MCF 10A (cell line): ENCODE measurements around the gene OR51E2. TPM values are rescaled to one million over a fixed set of nuclear protein-coding genes. Genes with fewer than 3 reads are reported as not detected.

Experiments
- BruUV-seq: library from RNA; stranded (reverse); fragments of 400-500 nt; replicated peaks from 2 replicates; lab custom pipeline; 2021; lab: Mats Ljungman, UMichigan
- CTCF ChIA-PET: fragments of 300-600 bp; sonication (Branson Sonifier 250); formaldehyde crosslinking; extraction: SDS; loops from one replicate; lab custom pipeline; 2021; ENCODE audit warnings: antibody characterized with exemption, inconsistent platforms; lab: Yijun Ruan, JAX
- POLR2A ChIA-PET: fragments of 300-600, 350-650 bp; sonication (Branson Sonifier 250); formaldehyde crosslinking; extraction: SDS; loops from one replicate; lab custom pipeline; 2020; ENCODE audit warnings: antibody characterized with exemption, inconsistent platforms; lab: Yijun Ruan, JAX
- DNase-seq: peaks from one replicate; pipeline ENCODE4 v3.0.0-alpha.2; 2018; ENCODE audit not compliant: unreplicated experiment
- H3K27ac Mint-ChIP-seq: one replicate; pipeline ENCODE4 v1.8.0; 2022; ENCODE audit warnings: mild to moderate bottlenecking, low read depth, mixed read lengths; ENCODE audit not compliant: unreplicated experiment
- H3K27me3 Mint-ChIP-seq: one replicate; pipeline ENCODE4 v1.8.0; 2022; ENCODE audit warnings: mixed read lengths; ENCODE audit not compliant: insufficient read depth, unreplicated experiment
- H3K36me3 Mint-ChIP-seq: one replicate; pipeline ENCODE4 v1.8.0; 2022; ENCODE audit warnings: mild to moderate bottlenecking, moderate library complexity, mixed read lengths; ENCODE audit not compliant: insufficient read depth, unreplicated experiment
- H3K4me1 Mint-ChIP-seq: one replicate; pipeline ENCODE4 v1.8.0; 2022; ENCODE audit warnings: mixed read lengths; ENCODE audit not compliant: insufficient read depth, unreplicated experiment
- H3K4me3 Mint-ChIP-seq: one replicate; pipeline ENCODE4 v1.8.0; 2022; ENCODE audit warnings: mild to moderate bottlenecking, moderate library complexity, mixed read lengths; ENCODE audit not compliant: unreplicated experiment
- H3K9me3 Mint-ChIP-seq: one replicate; pipeline ENCODE4 v1.8.0; 2022; ENCODE audit warnings: mixed read lengths; ENCODE audit not compliant: unreplicated experiment
- CTCF ChIP-seq: fragments of 200-600 bp; IDR thresholded peaks from one replicate; pipeline ENCODE4 v1.8.0; 2022; ENCODE audit warnings: antibody characterized with exemption, mild to moderate bottlenecking; ENCODE audit not compliant: unreplicated experiment
- intact Hi-C: fragments of 100-400 bp; cut with micrococcal nuclease; formaldehyde crosslinking; loops from 2 replicates; pipeline ENCODE4 v1.14.1; 2022
- total RNA-seq: library from RNA; stranded (reverse); gene quantifications from 2 replicates; pipeline ENCODE4 v1.2.3, GENCODE V29; 2022

Gene OR51E2
- total RNA-seq, 1 experiment from 2014 or later: not detected

- Mint-ChIP-seq H3K4me1 (no peaks in the 10 kb centered on the region), H3K36me3 (no peaks in the 10 kb centered on the region), H3K4me3 (no peak overlapping the region), H3K27ac (no peak overlapping the region), H3K9me3 (no peaks in the 10 kb centered on the region), H3K27me3 (no peaks in the 10 kb centered on the region)
- no peak for TF ChIP-seq CTCF
- intact Hi-C loops: loop anchor here (1.0 to 2.0 kb wide), 2 partner anchors 189 to 367 kb away; no protein-coding TSS in a partner anchor
- DNase-seq: no peak
- ChIA-PET POLR2A (no interaction called here), CTCF (interaction anchor here (0.5 to 4.5 kb wide), 59 partner anchors 8 to 1988 kb away, joined by 3 to 122 read pairs (median 4); partner anchors contain the start of genes OR52N2, OR52R1 and TRIM68)
- BruUV-seq: no TSS peak
Observed at GRCh38 chr11:4637662-4638047, 60.0 kb downstream of the OR51E2 start.

GRCh38 chr11:4636962-4637661 lies 60.5 kb downstream of the OR51E2 start, which contains the start of gene OR51D1:
OR51D1 (plus strand) TSS chr11:4637477; CDS start chr11:4639791, 2,314 bp downstream.
- no peaks in the 10 kb centered on the region for H3K4me1 Mint-ChIP-seq
- H3K9me3 Mint-ChIP-seq: no peaks in the 10 kb centered on the region
- ChIA-PET POLR2A (no interaction called here), CTCF (interaction anchor here (0.5 to 4.5 kb wide), 72 partner anchors 8 to 1987 kb away, joined by 3 to 122 read pairs (median 4); partner anchors contain the start of genes OR52N2, OR52R1 and TRIM68)
- intact Hi-C loops: loop anchor here (1.0 to 2.0 kb wide), 2 partner anchors 190 to 367 kb away; no protein-coding TSS in a partner anchor
- H3K27me3 Mint-ChIP-seq: no peaks in the 10 kb centered on the region
- DNase-seq: peak; percentile 65
- no peak within 1 kb of the TSS for H3K27ac Mint-ChIP-seq
- no TSS peak for BruUV-seq
- no peaks in the 10 kb centered on the region for H3K36me3 Mint-ChIP-seq
- TF ChIP-seq CTCF: peak; percentile 81
- no peak within 1 kb of the TSS for H3K4me3 Mint-ChIP-seq

- Mint-ChIP-seq H3K4me3 (no peak overlapping the region), H3K4me1 (no peaks in the 10 kb centered on the region), H3K27me3 (peaks cover 2% of the 10 kb centered on the region), H3K9me3 (no peaks in the 10 kb centered on the region), H3K27ac (no peak overlapping the region), H3K36me3 (no peaks in the 10 kb centered on the region)
- intact Hi-C loops: loop anchor here (2.0 kb wide), 1 partner anchor 191 kb away; no protein-coding TSS in a partner anchor
- BruUV-seq: no TSS peak
- ChIA-PET POLR2A (no interaction called here), CTCF (interaction anchor here (0.5 to 4.5 kb wide), 47 partner anchors 9 to 644 kb away, joined by 3 to 122 read pairs (median 4); partner anchors contain the start of gene TRIM68)
- DNase-seq: no peak
- TF ChIP-seq CTCF: no peak
Observed at GRCh38 chr11:4636136-4636535, 61.5 kb downstream of the OR51E2 start.

Other genes with a start within 250 kb of the OR51E2 start
- not detected in 2 replicates for gene OR52K2, start 248.6 kb downstream of the OR51E2 start, total RNA-seq
- gene OR52K1, start 215.2 kb downstream of the OR51E2 start, total RNA-seq: not detected in 2 replicates
- not detected in 2 replicates for gene OR52M1, start 152.7 kb downstream of the OR51E2 start, total RNA-seq
- gene OR52I2, start 116.1 kb downstream of the OR51E2 start, total RNA-seq: not detected in 2 replicates
- gene OR52I1, start 103.8 kb downstream of the OR51E2 start, total RNA-seq: not detected in 2 replicates
- gene TRIM68, start 89.6 kb downstream of the OR51E2 start, total RNA-seq: 7.9 and 9.0 TPM in 2 replicates
- not detected in 2 replicates for gene OR51D1, start 60.4 kb downstream of the OR51E2 start, total RNA-seq
- not detected in 2 replicates for gene OR51E1, start 53.9 kb downstream of the OR51E2 start, total RNA-seq
- not detected in 2 replicates for gene MMP26, start 6.9 kb upstream of the OR51E2 start, total RNA-seq
- not detected in 2 replicates for gene OR51F1, start 72.1 kb upstream of the OR51E2 start, total RNA-seq
- not detected in 2 replicates for gene OR52R1, start 106.5 kb upstream of the OR51E2 start, total RNA-seq
- not detected in 2 replicates for gene OR51F2, start 123.5 kb upstream of the OR51E2 start, total RNA-seq
- gene OR51S1, start 151.4 kb upstream of the OR51E2 start, total RNA-seq: not detected in 2 replicates
- not detected in 2 replicates for gene OR51T1, start 184.0 kb upstream of the OR51E2 start, total RNA-seq
- not detected in 2 replicates for gene OR51A7, start 205.9 kb upstream of the OR51E2 start, total RNA-seq
- gene OR51G2, start 221.5 kb upstream of the OR51E2 start, total RNA-seq: not detected in 2 replicates
- gene OR51G1, start 226.5 kb upstream of the OR51E2 start, total RNA-seq: not detected in 2 replicates
- gene OR51A4, start 249.8 kb upstream of the OR51E2 start, total RNA-seq: not detected in 2 replicates